Right cardiac atrium (tissue), 5 donors: ENCODE results near the gene DUX4. TPM values are rescaled to one million over a fixed set of nuclear protein-coding genes. Genes with fewer than 3 reads are reported as not detected.
"Not testable (repeated sequence)": the region's sequence is repeated elsewhere in the genome, so short reads cannot be mapped to it uniquely, and the experiment has no call there.

ENCODE experiments used
- ATAC-seq, 2 donors: fragments of 200-7000 bp; cut with Tn5 transposase; one replicate each; pipeline versions ENCODE4 v1.8.0 to v1.9.1; 2020; ENCODE audit warnings: moderate library complexity in 2 of 2, mild to moderate bottlenecking in 1 of 2
- DNase-seq, 3 donors: peaks; one replicate each; pipeline ENCODE4 v3.0.0-alpha.2; 2020
- H3K27ac ChIP-seq: one replicate; pipeline ENCODE4 v1.5.1; 2013; ENCODE audit warnings: mild to moderate bottlenecking, low read length, control low read depth, moderate library complexity
- H3K27me3 ChIP-seq: one replicate; pipeline ENCODE4 v1.6.1; 2013; ENCODE audit not compliant: control insufficient read depth, insufficient read depth
- H3K4me1 ChIP-seq: one replicate; pipeline ENCODE4 v1.6.1; 2013; ENCODE audit warnings: low read length; ENCODE audit not compliant: control insufficient read depth, insufficient read depth
- H3K4me3 ChIP-seq: one replicate; pipeline ENCODE4 v1.5.1; 2013; ENCODE audit warnings: low read length, control low read depth
- H3K9me3 ChIP-seq: one replicate; pipeline ENCODE4 v1.6.1; 2013; ENCODE audit warnings: low read length; ENCODE audit not compliant: control insufficient read depth
- WGBS: extraction: QIAGEN DNeasy Blood & Tissue Kit; methylation state at CpG from one replicate; pipeline ENCODE4 v1.1.7; 2013; 5-methylcytosine and 5-hydroxymethylcytosine counted together
- intact Hi-C, 4 donors: fragments of 100-400 bp; cut with DNase I; formaldehyde crosslinking; loops; one replicate each; pipeline versions ENCODE4 v1.11.0 to v1.14.0; 2022 to 2023
- long read RNA-seq, 4 donors: library from polyadenylated mRNA; unstranded; transcript quantifications; one replicate each; pipeline ENCODE4 v2.0.0, GENCODE V29; 2020 to 2021
- polyA plus RNA-seq: library from polyadenylated mRNA; stranded (reverse); fragments of 200-250 nt; gene quantifications from one replicate; pipeline ENCODE4 v1.2.3, GENCODE V29; 2013
- total RNA-seq, 4 donors: library from RNA; stranded (reverse); fragmentation: NEBNext Ultra II Directional; extraction: Animal tissue kit (Norgen Biotek cat#: 25700); gene quantifications; one replicate each; pipeline ENCODE4 v1.2.1, GENCODE V29; 2021
- donor health status: healthy with polysubstance abuse.
- donor health status: DM: no; HTN: yes; CAD: no.
- donor health status: DM: no; HTN: no; CAD: no.
- donor health status: DM: no; HTN: yes; CAD: no; lungs with severe emphysema.
- donor health status: DM: yes; HTN: yes; CAD: no.

DUX4 gene
- total RNA-seq (not detected), polyA plus RNA-seq (not detected)
- long read RNA-seq, donor 1: 0 reads
- long read RNA-seq, donor 2: 0 reads
- long read RNA-seq, donor 3: 0 reads
- long read RNA-seq, donor 4: 0 reads

DNA sequence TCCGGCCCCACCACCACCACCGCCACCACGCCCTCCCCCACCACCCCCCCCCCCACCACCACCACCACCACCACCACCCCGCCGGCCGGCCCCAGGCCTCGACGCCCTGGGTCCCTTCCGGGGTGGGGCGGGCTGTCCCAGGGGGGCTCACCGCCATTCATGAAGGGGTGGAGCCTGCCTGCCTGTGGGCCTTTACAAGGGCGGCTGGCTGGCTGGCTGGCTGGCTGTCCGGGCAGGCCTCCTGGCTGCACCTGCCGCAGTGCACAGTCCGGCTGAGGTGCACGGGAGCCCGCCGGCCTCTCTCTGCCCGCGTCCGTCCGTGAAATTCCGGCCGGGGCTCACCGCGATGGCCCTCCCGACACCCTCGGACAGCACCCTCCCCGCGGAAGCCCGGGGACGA, at the start of gene DUX4:
TSS of gene DUX4 (plus strand) at position 347 of the 400 bp plus-strand sequence. CDS start at position 347, 0 bp downstream.
- H3K9me3 ChIP-seq, H3K27ac ChIP-seq, intact Hi-C loops, H3K27me3 ChIP-seq, H3K4me1 ChIP-seq, ATAC-seq, DNase-seq, H3K4me3 ChIP-seq: not testable (repeated sequence)
- no CpG with 5 or more reads among the region's 32 CpGs for WGBS

DNA sequence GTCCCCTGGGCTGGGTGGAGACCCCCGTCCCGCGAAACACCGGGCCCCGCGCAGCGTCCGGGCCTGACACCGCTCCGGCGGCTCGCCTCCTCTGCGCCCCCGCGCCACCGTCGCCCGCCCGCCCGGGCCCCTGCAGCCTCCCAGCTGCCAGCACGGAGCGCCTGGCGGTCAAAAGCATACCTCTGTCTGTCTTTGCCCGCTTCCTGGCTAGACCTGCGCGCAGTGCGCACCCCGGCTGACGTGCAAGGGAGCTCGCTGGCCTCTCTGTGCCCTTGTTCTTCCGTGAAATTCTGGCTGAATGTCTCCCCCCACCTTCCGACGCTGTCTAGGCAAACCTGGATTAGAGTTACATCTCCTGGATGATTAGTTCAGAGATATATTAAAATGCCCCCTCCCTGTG, 1.9 kb downstream of the DUX4 start:
- intact Hi-C loops, H3K27ac ChIP-seq, H3K9me3 ChIP-seq, ATAC-seq, H3K4me3 ChIP-seq, H3K27me3 ChIP-seq, H3K4me1 ChIP-seq: not testable (repeated sequence)
- WGBS: 48% methylated on average over 23 of the region's 33 CpGs
- DNase-seq: peak in 1 of 3 donors; percentile 51

DNA sequence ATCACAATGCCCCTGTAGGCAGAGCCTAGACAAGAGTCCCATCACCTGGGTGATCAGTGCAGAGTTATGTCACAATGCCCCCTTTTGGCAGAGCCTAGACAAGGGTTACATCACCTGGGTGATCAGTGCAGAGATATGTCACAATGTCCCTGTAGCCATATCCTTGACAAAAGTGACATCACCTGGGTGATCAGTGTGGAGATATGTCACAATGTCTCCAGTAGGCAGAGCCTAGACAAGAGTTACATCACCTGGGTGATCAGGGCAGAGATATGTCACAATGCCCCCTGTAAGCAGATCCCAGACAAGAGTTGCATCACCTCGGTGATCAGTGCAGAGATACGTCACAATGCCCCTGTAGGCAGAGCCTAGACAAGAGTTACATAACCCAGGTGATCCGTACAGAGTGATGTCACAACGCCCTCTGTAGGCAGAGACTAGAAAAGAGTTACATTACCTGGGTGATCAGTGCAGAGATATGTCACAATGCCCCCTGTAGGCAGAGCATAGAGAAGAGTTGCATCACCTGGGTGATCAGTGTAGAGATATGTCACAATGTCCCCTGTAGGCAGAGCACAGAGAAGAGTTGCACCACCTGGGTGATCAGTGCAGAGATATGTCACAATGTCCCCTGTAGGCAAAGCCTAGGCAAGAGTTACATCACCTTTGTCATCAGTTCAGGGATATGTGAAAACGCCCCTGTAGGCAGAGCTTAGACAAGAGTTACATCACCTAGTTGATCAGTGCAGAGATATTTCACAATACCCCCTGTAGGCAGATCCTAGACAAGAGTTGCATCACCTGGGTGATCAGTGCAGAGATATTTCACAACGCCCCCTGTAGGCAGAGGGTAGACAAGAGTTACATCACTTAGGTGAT, 4.4 kb downstream of the DUX4 start:
- DNase-seq: peak in 1 of 3 donors; percentile 3
- WGBS: 40% methylated on average over 4 of the region's 6 CpGs

DNA sequence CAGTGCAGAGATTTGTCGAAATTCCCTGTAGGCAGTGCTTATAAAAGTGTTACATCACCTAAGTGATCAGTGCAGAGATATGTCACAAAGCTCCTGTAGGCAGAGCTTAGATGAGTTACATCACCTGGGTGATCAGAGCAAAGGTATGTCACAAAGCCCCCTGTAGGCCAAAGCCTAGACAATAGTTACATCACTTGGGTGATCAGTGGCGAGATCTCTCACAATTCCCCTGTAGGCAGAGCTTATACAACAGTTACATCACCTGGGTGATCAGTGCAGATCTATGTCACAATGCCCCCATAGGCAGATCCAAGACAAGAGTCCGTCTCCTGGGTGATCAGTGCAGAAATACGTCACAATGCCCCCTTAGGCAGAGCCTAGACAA, 5.0 kb downstream of the DUX4 start:
- H3K27ac ChIP-seq, H3K27me3 ChIP-seq, H3K4me1 ChIP-seq, H3K4me3 ChIP-seq, intact Hi-C loops, H3K9me3 ChIP-seq, DNase-seq: not testable (repeated sequence)
- ATAC-seq: peak; percentile 27 to 47
- 20% methylated on average over 4 of the region's 4 CpGs for WGBS

More for the DNA sequence above, 4.4 kb downstream of the DUX4 start:
- H3K4me1 ChIP-seq, H3K27ac ChIP-seq, intact Hi-C loops, H3K9me3 ChIP-seq, H3K27me3 ChIP-seq, H3K4me3 ChIP-seq: not testable (repeated sequence)
- ATAC-seq: peak; percentile 75 to 80

DNA sequence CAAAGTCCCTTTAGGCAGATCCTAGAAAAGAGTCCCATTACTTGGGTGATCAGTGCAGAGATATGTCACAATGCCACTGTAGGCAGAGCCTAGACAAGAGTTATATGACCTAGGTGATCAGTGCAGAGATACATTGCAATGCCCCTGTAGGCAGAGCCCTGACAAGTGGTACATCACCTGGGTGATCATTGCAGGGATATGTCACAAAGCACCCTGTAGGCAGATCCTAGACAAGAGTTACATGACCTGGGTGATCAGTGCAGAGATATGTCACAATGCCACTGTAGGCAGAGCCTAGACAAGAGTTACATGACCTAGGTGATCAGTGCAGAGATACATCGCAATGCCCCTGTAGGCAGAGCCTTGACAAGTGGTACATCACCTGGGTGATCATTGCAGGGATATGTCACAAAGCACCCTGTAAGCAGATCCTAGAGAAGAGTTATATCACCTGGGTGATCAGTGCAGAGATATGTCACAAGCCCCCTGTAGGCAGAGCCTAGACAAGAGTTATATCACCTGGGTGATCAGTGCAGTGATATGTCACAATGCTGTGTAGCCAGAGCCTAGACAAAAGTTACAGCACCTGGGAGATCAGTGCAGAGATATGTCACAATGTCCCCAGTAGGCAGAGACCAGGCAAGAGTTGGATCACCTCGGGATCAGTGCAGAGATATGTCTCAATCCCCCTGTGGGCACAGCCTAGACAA, 5.6 kb downstream of the DUX4 start:
- H3K4me3 ChIP-seq, H3K27me3 ChIP-seq, DNase-seq, intact Hi-C loops, H3K27ac ChIP-seq, H3K9me3 ChIP-seq, H3K4me1 ChIP-seq: not testable (repeated sequence)
- ATAC-seq: peak; percentile 85 to 89
- no CpG with 5 or more reads among the region's 2 CpGs for WGBS

- WGBS: 0% methylated on average over 1 of the region's 2 CpGs
- peak; percentile 70 to 71 for ATAC-seq
- H3K27me3 ChIP-seq, H3K9me3 ChIP-seq, H3K27ac ChIP-seq, H3K4me3 ChIP-seq, DNase-seq, H3K4me1 ChIP-seq, intact Hi-C loops: not testable (repeated sequence)
Observed at GRCh38 chr4:190179740-190180094, 6.1 kb downstream of the DUX4 start.

- H3K9me3 ChIP-seq, H3K27ac ChIP-seq, H3K4me1 ChIP-seq, H3K27me3 ChIP-seq, H3K4me3 ChIP-seq, intact Hi-C loops, DNase-seq: not testable (repeated sequence)
- ATAC-seq: peak; percentile 34 to 37
- WGBS: 21% methylated on average over 1 of the region's 1 CpG
Observed at GRCh38 chr4:190180947-190181346, 7.4 kb downstream of the DUX4 start.

DNA sequence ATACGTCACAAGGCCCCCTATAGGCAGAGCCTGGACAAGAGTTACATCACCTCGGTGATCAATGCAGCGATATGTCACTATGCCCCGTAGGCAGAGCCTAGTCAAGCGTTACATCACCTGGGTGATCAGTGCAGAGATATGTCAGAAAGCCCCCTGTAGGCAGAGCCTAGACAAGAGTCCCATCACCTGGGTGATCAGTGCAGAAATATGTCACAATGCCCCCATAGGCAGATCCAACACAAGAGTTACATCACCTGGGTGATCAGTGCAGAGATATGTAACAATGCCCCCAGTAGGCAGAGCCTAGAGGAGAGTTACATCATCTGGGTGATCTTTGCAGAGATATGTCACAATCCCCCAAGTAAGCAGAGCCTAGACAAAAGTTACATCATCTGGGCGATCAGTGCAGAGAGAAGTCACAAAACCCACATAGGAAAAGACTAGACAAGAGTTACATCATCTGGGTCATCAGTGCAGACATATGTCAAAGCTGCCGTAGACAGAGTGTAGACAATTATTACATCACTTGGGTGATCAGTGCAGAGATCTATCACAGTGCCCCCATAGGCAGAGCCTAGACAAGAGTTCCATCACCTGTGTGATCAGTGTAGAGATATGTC, 8.0 kb downstream of the DUX4 start:
- H3K4me3 ChIP-seq, H3K4me1 ChIP-seq, H3K9me3 ChIP-seq, H3K27ac ChIP-seq, H3K27me3 ChIP-seq, intact Hi-C loops, ATAC-seq: not testable (repeated sequence)
- 0% methylated on average over 1 of the region's 7 CpGs for WGBS
- peak; percentile 4 to 28 (median 4) for DNase-seq

DNA sequence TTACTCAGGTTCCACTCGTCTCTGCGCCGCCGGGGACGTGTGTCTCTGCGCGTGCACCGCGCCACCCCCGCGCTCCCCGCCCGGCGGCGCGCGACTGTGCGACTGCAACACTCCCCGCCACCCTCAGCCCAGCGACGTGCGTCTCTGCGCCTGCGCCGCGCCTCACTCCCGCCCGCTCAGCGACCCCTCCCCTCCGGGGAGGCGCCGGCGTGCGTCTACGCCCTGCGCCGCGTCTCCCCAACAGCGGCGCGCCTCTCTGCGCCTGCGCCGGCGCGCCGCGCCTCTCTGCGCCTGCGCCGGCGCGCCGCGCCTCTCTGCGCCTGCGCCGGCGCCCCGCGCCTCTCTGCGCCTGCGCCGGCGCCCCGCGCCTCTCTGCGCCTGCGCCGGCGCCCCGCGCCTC, 29.9 kb downstream of the DUX4 start:
- H3K4me1 ChIP-seq, H3K27ac ChIP-seq, H3K27me3 ChIP-seq, ATAC-seq, intact Hi-C loops, H3K9me3 ChIP-seq, H3K4me3 ChIP-seq: not testable (repeated sequence)
- 79% methylated on average over 43 of the region's 73 CpGs for WGBS
- peak; percentile 5 to 67 (median 40) for DNase-seq
